ENCODE measurements around the gene EML4. TPM values are rescaled to one million over a fixed set of nuclear protein-coding genes. Genes with fewer than 3 reads are reported as not detected.

EML4 gene
- total and polyA plus RNA-seq, 2 of the 13 experiments (the other 11 are each of a cell fraction or from before 2014, with no cell fraction given): 243 to 476 TPM

DNA sequence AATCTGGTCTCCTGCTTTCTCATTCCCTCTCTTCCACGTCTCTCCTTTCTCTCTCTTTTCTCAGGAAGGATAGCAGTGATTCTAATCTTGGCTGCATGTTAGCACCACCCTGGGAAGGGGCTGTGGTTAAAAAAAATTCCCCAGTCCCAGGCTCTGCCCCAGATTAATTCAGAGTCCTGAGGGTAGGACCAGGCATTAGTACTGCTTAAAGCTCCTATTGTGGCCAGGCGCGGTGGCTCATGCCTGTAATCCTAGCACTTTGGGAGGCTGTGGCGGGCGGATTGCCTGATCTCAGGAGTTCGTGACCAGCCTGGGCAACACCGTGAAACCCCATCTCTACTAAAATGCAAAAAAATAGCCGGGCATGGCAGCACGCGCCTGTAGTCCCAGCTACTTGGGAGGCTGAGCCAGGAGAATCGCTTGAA, 35.4 kb upstream of the EML4 start (continued):
- TF ChIP-seq, protein P1, sequence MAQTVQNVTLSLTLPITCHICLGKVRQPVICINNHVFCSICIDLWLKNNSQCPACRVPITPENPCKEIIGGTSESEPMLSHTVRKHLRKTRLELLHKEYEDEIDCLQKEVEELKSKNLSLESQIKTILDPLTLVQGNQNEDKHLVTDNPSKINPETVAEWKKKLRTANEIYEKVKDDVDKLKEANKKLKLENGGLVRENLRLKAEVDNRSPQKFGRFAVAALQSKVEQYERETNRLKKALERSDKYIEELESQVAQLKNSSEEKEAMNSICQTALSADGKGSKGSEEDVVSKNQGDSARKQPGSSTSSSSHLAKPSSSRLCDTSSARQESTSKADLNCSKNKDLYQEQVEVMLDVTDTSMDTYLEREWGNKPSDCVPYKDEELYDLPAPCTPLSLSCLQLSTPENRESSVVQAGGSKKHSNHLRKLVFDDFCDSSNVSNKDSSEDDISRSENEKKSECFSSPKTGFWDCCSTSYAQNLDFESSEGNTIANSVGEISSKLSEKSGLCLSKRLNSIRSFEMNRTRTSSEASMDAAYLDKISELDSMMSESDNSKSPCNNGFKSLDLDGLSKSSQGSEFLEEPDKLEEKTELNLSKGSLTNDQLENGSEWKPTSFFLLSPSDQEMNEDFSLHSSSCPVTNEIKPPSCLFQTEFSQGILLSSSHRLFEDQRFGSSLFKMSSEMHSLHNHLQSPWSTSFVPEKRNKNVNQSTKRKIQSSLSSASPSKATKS (CRISPR knock-in tag; IDR thresholded peaks at IDR 0.05): no peak; the same call in 1 of the 2 replicates
- TF ChIP-seq ADNP (CRISPR knock-in tag; IDR thresholded peaks at IDR 0.05): no peak
- no peak for TF ChIP-seq ZNF589 (CRISPR knock-in tag; conservative IDR thresholded peaks at IDR 0.05)
- peak; percentile 21; the same call in 1 of the 2 replicates for TF ChIP-seq ZNF274 (CRISPR knock-in tag; IDR thresholded peaks at IDR 0.05)
- no peak for TF ChIP-seq ISX (CRISPR knock-in tag; conservative IDR thresholded peaks at IDR 0.05)
- peak; percentile 60; the same call in 1 of the 2 replicates for TF ChIP-seq TARDBP (CRISPR knock-in tag; IDR thresholded peaks at IDR 0.05)
- 0 out of 2 replicates have a peak, but pooled peaks have one; percentile 21 for TF ChIP-seq DPF2 (CRISPR knock-in tag; IDR thresholded peaks at IDR 0.05; ENCODE audit: borderline replicate concordance, low read depth)
- TF ChIP-seq ZNF124 (CRISPR knock-in tag; IDR thresholded peaks at IDR 0.05): no peak
- no peak for TF ChIP-seq PAF1 (CRISPR knock-in tag; IDR thresholded peaks at IDR 0.05)
- no peak for TF ChIP-seq KMT2A (CRISPR knock-in tag; IDR thresholded peaks at IDR 0.05)
- TF ChIP-seq ZNF44 (CRISPR knock-in tag; IDR thresholded peaks at IDR 0.05): 0 out of 2 replicates have a peak, but pooled peaks have one; percentile 40
- TF ChIP-seq HES4 (CRISPR knock-in tag; IDR thresholded peaks at IDR 0.05; ENCODE audit: borderline replicate concordance): 0 out of 2 replicates have a peak, but pooled peaks have one; percentile 21
- TF ChIP-seq, protein P2, sequence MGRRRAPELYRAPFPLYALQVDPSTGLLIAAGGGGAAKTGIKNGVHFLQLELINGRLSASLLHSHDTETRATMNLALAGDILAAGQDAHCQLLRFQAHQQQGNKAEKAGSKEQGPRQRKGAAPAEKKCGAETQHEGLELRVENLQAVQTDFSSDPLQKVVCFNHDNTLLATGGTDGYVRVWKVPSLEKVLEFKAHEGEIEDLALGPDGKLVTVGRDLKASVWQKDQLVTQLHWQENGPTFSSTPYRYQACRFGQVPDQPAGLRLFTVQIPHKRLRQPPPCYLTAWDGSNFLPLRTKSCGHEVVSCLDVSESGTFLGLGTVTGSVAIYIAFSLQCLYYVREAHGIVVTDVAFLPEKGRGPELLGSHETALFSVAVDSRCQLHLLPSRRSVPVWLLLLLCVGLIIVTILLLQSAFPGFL (CRISPR knock-in tag; IDR thresholded peaks at IDR 0.05): no peak
- TF ChIP-seq, protein P3, sequence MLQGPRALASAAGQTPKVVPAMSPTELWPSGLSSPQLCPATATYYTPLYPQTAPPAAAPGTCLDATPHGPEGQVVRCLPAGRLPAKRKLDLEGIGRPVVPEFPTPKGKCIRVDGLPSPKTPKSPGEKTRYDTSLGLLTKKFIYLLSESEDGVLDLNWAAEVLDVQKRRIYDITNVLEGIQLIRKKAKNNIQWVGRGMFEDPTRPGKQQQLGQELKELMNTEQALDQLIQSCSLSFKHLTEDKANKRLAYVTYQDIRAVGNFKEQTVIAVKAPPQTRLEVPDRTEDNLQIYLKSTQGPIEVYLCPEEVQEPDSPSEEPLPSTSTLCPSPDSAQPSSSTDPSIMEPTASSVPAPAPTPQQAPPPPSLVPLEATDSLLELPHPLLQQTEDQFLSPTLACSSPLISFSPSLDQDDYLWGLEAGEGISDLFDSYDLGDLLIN (CRISPR knock-in tag; IDR thresholded peaks at IDR 0.05; ENCODE audit: borderline replicate concordance): peak; percentile 3; the same call in 1 of the 2 replicates
- TF ChIP-seq ZNF629 (CRISPR knock-in tag; conservative IDR thresholded peaks at IDR 0.05): no peak
- TF ChIP-seq ZNF75D (CRISPR knock-in tag; IDR thresholded peaks at IDR 0.05; ENCODE audit: borderline replicate concordance): peak; percentile 44; the same call in 1 of the 2 replicates
- no peak for TF ChIP-seq RXRB (CRISPR knock-in tag; IDR thresholded peaks at IDR 0.05; ENCODE audit: borderline replicate concordance)
- TF ChIP-seq NFATC3 (CRISPR knock-in tag; IDR thresholded peaks at IDR 0.05): peak; percentile 64; the same call in 1 of the 2 replicates
- no peak for TF ChIP-seq HMG20A (CRISPR knock-in tag; IDR thresholded peaks at IDR 0.05; ENCODE audit: borderline replicate concordance)
- TF ChIP-seq ZNF572 (CRISPR knock-in tag; IDR thresholded peaks at IDR 0.05): no peak
- TF ChIP-seq, protein P4, sequence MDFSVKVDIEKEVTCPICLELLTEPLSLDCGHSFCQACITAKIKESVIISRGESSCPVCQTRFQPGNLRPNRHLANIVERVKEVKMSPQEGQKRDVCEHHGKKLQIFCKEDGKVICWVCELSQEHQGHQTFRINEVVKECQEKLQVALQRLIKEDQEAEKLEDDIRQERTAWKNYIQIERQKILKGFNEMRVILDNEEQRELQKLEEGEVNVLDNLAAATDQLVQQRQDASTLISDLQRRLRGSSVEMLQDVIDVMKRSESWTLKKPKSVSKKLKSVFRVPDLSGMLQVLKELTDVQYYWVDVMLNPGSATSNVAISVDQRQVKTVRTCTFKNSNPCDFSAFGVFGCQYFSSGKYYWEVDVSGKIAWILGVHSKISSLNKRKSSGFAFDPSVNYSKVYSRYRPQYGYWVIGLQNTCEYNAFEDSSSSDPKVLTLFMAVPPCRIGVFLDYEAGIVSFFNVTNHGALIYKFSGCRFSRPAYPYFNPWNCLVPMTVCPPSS (IDR thresholded peaks at IDR 0.05): no peak
- TF ChIP-seq RARG (CRISPR knock-in tag; IDR thresholded peaks at IDR 0.05; ENCODE audit: low read depth): no peak
- TF ChIP-seq GTF3A (CRISPR knock-in tag; conservative IDR thresholded peaks at IDR 0.05): no peak
- no peak for TF ChIP-seq ZNF496 (CRISPR knock-in tag; IDR thresholded peaks at IDR 0.05; ENCODE audit: insufficient replicate concordance)

Measured in HepG2 (cell line).